CD14-positive monocyte (primary cell): ENCODE data around the gene SLC44A2. TPM values are rescaled to one million over a fixed set of nuclear protein-coding genes. Genes with fewer than 3 reads are reported as not detected.

ENCODE experiments used
- DNase-seq, 3 donors: peaks; one replicate each; pipeline ENCODE4 v3.0.0-alpha.2; 2011 to 2022
- H2AFZ ChIP-seq: 2 replicates; pipeline ENCODE4 v1.6.0; 2012; ENCODE audit warnings: mild to moderate bottlenecking, low read depth, low read length, inconsistent platforms; ENCODE audit not compliant: insufficient read depth, poor library complexity, severe bottlenecking
- H3K27ac ChIP-seq, 2 donors: 1 replicate in 1 of 2; 2 replicates in 1 of 2; pipeline ENCODE4 v1.5.1; 2012 to 2013; ENCODE audit warnings: low read length in 2 of 2, control low read depth in 1 of 2, inconsistent platforms in 1 of 2, low read depth in 1 of 2, mild to moderate bottlenecking in 1 of 2
- H3K27me3 ChIP-seq, 2 donors: one replicate each; pipeline versions ENCODE4 v1.6.0 to v1.6.1; 2011 to 2013; ENCODE audit warnings: low read length in 2 of 2; ENCODE audit not compliant: control insufficient read depth in 2 of 2, insufficient read depth in 2 of 2
- H3K36me3 ChIP-seq, 2 donors: replicated peaks in 1 of 2; 1 replicate in 1 of 2; 2 replicates in 1 of 2; pipeline versions ENCODE4 v1.5.1 to v1.6.1; 2012 to 2013; ENCODE audit warnings: low read length in 2 of 2, control low read depth in 1 of 2, inconsistent platforms in 1 of 2, mild to moderate bottlenecking in 1 of 2; ENCODE audit not compliant: insufficient read depth in 2 of 2, control insufficient read depth in 1 of 2
- H3K4me1 ChIP-seq, 2 donors: 1 replicate in 1 of 2; 2 replicates in 1 of 2; pipeline versions ENCODE4 v1.5.1 to v1.6.1; 2012 to 2013; ENCODE audit warnings: low read length in 2 of 2, control low read depth in 1 of 2, inconsistent platforms in 1 of 2, mild to moderate bottlenecking in 1 of 2, moderate library complexity in 1 of 2; ENCODE audit not compliant: insufficient read depth in 2 of 2, control insufficient read depth in 1 of 2
- H3K4me2 ChIP-seq: replicated peaks from 2 replicates; pipeline ENCODE3; 2012; ENCODE audit warnings: low read length, moderate library complexity, mild to moderate bottlenecking; ENCODE audit not compliant: poor library complexity, severe bottlenecking; ENCODE audit errors: extremely low read depth
- H3K4me3 ChIP-seq, 3 experiments: fragments of 200-600 bp in 1 of 3; sonication (generic) in 1 of 3; replicated peaks in 1 of 3; 1 replicate in 2 of 3; 2 replicates in 1 of 3; pipeline ENCODE4 v1.5.1; 2011 to 2013; ENCODE audit warnings: low read length in 3 of 3, mild to moderate bottlenecking in 3 of 3, control low read depth in 2 of 3, low read depth in 2 of 3, inconsistent platforms in 1 of 3, moderate library complexity in 1 of 3
- H3K79me2 ChIP-seq: 2 replicates; pipeline ENCODE4 v1.6.0; 2012; ENCODE audit warnings: mild to moderate bottlenecking, control low read depth, inconsistent platforms, low read length, moderate library complexity; ENCODE audit not compliant: insufficient read depth
- H3K9ac ChIP-seq: 2 replicates; pipeline ENCODE4 v1.6.0; 2017; ENCODE audit warnings: low read length, mild to moderate bottlenecking; ENCODE audit not compliant: insufficient read depth, poor library complexity, severe bottlenecking
- H3K9me3 ChIP-seq, 2 donors: replicated peaks in 1 of 2; 1 replicate in 1 of 2; 2 replicates in 1 of 2; pipeline versions ENCODE4 v1.5.1 to v1.6.1; 2012 to 2013; ENCODE audit warnings: low read length in 2 of 2, control low read depth in 1 of 2; ENCODE audit not compliant: control insufficient read depth in 1 of 2, insufficient read depth in 1 of 2
- H4K20me1 ChIP-seq: 2 replicates; pipeline ENCODE4 v1.6.0; 2012; ENCODE audit warnings: mild to moderate bottlenecking, low read length, control low read depth, moderate library complexity; ENCODE audit not compliant: insufficient read depth
- H3K27ac Mint-ChIP-seq, 7 donors: one replicate each; pipeline ENCODE4 v1.8.0; 2020; ENCODE audit warnings: mild to moderate bottlenecking in 7 of 7, mixed read lengths in 7 of 7, moderate library complexity in 6 of 7, inconsistent platforms in 2 of 7
- H3K27me3 Mint-ChIP-seq, 3 donors: one replicate each; pipeline ENCODE4 v1.8.0; 2021 to 2022; ENCODE audit warnings: low read depth in 3 of 3, mild to moderate bottlenecking in 3 of 3, mixed read lengths in 3 of 3, moderate library complexity in 3 of 3, inconsistent platforms in 1 of 3
- H3K36me3 Mint-ChIP-seq, 2 donors: one replicate each; pipeline ENCODE4 v1.8.0; 2020; ENCODE audit warnings: mixed read lengths in 2 of 2, inconsistent platforms in 1 of 2, mild to moderate bottlenecking in 1 of 2
- H3K4me1 Mint-ChIP-seq: one replicate; pipeline ENCODE4 v1.8.0; 2020; ENCODE audit warnings: mild to moderate bottlenecking, mixed read lengths
- H3K4me3 Mint-ChIP-seq, 2 donors: one replicate each; pipeline ENCODE4 v1.8.0; 2020; ENCODE audit warnings: mild to moderate bottlenecking in 2 of 2, mixed read lengths in 2 of 2, moderate library complexity in 1 of 2
- H3K9me3 Mint-ChIP-seq, 7 donors: one replicate each; pipeline ENCODE4 v1.8.0; 2020 to 2022; ENCODE audit warnings: mixed read lengths in 7 of 7, mild to moderate bottlenecking in 6 of 7, moderate library complexity in 6 of 7, inconsistent platforms in 2 of 7
- WGBS: methylation state at CpG from one replicate; pipeline ENCODE4 v1.1.5; 2013; ENCODE audit warnings: missing lambda C conversion rate; ENCODE audit not compliant: insufficient coverage; 5-methylcytosine and 5-hydroxymethylcytosine counted together
- intact Hi-C, 2 donors: fragments of 100-400 bp; cut with micrococcal nuclease; formaldehyde crosslinking; loops; one replicate each; pipeline versions ENCODE4 v1.15.0 to v1.15.1; 2023
- polyA plus RNA-seq, 3 donors: library from polyadenylated mRNA; depleted of rRNA in 1 of 3; unstranded in 2 of 3; stranded (reverse) in 1 of 3; fragments of 300-500 nt in 2 of 3; fragments of >200 nt in 1 of 3; fragmentation: Illumina TruSeq in 2 of 3; gene quantifications; 1 replicate in 2 of 3; 2 replicates in 1 of 3; pipeline ENCODE4 v1.2.3, GENCODE V29; 2012 to 2021
- TF ChIP-seq, protein P1 (sequence below): fragments of 200-600 bp; IDR thresholded peaks from one replicate; pipeline ENCODE4 v1.8.0; 2022; ENCODE audit warnings: antibody characterized with exemption, mild to moderate bottlenecking

Gene SLC44A2
- polyA plus RNA-seq, 3 donors, result 43.5 to 95.9 (median 69.4) TPM

DNA sequence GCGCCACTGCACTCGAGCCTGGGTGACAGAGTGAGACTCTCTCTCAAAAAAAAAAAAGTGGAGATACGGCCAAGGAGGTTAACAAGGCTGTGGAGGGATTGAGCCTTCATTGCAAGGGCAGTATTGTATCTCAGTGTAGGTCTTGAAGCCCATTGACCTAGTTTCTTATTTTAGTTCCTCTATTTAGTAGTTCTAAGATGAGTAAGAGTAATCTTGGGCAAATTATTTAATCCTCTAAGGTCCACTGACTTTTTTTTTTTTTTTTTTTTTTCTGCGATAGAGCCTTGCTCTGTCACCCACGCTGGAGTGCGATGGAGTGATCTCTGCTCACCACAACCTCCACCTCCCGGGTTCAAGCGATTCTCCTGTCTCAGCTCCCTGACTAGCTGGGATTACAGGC, 14.5 kb downstream of the SLC44A2 start:
- Histone ChIP-seq H2AFZ (no peak overlapping the region), H3K9ac (no peak overlapping the region), H4K20me1 (peaks cover 52% of the 10 kb centered on the region), H3K36me3 (peaks cover 42 to 56% of the 10 kb centered on the region in 2 donors), H3K27ac (peak overlapping the region in 1 of 2 donors; percentile 58), H3K79me2 (no peaks in the 10 kb centered on the region), H3K27me3 (peaks cover 0 to 11% of the 10 kb centered on the region in 2 donors), H3K4me3 (peak overlapping the region in 1 of 3 experiments; percentile 27), H3K9me3 (no peaks in the 10 kb centered on the region), H3K4me1 (peaks cover 28 to 61% of the 10 kb centered on the region in 2 donors), H3K4me2 (peak overlapping the region; percentile 17)
- intact Hi-C loops, result loop anchor here in 1 of 2 donors (5.0 kb wide), 1 partner anchor 38 kb away; no protein-coding TSS in a partner anchor
- TF ChIP-seq, protein P1, sequence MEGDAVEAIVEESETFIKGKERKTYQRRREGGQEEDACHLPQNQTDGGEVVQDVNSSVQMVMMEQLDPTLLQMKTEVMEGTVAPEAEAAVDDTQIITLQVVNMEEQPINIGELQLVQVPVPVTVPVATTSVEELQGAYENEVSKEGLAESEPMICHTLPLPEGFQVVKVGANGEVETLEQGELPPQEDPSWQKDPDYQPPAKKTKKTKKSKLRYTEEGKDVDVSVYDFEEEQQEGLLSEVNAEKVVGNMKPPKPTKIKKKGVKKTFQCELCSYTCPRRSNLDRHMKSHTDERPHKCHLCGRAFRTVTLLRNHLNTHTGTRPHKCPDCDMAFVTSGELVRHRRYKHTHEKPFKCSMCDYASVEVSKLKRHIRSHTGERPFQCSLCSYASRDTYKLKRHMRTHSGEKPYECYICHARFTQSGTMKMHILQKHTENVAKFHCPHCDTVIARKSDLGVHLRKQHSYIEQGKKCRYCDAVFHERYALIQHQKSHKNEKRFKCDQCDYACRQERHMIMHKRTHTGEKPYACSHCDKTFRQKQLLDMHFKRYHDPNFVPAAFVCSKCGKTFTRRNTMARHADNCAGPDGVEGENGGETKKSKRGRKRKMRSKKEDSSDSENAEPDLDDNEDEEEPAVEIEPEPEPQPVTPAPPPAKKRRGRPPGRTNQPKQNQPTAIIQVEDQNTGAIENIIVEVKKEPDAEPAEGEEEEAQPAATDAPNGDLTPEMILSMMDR, result no peak
- 87% methylated on average over 2 of the region's 8 CpGs for WGBS
- H3K27ac Mint-ChIP-seq, result peak overlapping the region in 4 of 7 donors; percentile 89 to 91 (median 90)
- H3K4me3 Mint-ChIP-seq, result peak overlapping the region in 1 of 2 donors; percentile 57
- DNase-seq, result peak in 2 of 3 donors; percentile 64 to 89
- peaks cover 16 to 25% (median 22%) of the 10 kb centered on the region in 3 donors for H3K27me3 Mint-ChIP-seq
- H3K9me3 Mint-ChIP-seq, result peaks cover 0 to 5% (median 0%) of the 10 kb centered on the region in 7 donors
- peaks cover 69 to 86% of the 10 kb centered on the region in 2 donors for H3K36me3 Mint-ChIP-seq
- peaks cover 64% of the 10 kb centered on the region for H3K4me1 Mint-ChIP-seq

DNA sequence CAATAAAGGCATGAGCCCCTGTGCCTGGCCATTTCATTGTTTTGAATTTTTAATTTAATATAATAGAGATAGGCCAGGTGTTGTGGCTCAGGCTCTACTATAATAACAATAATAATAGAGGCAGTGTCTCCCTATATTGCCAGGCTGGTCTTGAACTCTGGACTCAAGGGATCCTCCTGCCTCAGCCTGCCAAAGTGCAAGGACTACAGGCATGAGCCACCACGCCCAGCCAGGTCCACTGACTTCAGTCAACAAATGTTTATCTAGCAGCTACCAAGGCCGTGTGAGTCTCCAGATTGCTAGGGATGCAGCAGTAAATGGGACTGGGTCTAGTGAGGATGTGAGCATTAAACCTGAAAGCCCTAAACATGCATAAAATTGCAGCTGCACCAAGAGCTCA, 15.0 kb downstream of the SLC44A2 start:
- Mint-ChIP-seq H3K36me3 (peaks cover 63 to 81% of the 10 kb centered on the region in 2 donors), H3K4me1 (peaks cover 59% of the 10 kb centered on the region)

More for the DNA sequence above, 15.0 kb downstream of the SLC44A2 start:
- Histone ChIP-seq H3K4me3 (no peak overlapping the region), H2AFZ (no peak overlapping the region), H4K20me1 (peaks cover 47% of the 10 kb centered on the region), H3K36me3 (peaks cover 39 to 52% of the 10 kb centered on the region in 2 donors), H3K9ac (no peak overlapping the region), H3K9me3 (no peaks in the 10 kb centered on the region), H3K79me2 (no peaks in the 10 kb centered on the region), H3K4me1 (peaks cover 23 to 56% of the 10 kb centered on the region in 2 donors), H3K27me3 (peaks cover 0 to 11% of the 10 kb centered on the region in 2 donors), H3K27ac (no peak overlapping the region), H3K4me2 (no peak overlapping the region)
- Mint-ChIP-seq H3K4me3 (no peak overlapping the region), H3K27ac (peak overlapping the region in 1 of 7 donors; percentile 10), H3K9me3 (peaks cover 0 to 5% (median 0%) of the 10 kb centered on the region in 7 donors), H3K27me3 (peaks cover 16 to 25% (median 22%) of the 10 kb centered on the region in 3 donors)
- TF ChIP-seq, protein P1, result no peak
- WGBS, result no CpG with 5 or more reads among the region's 2 CpGs
- intact Hi-C loops, result no loop called here
- no peak for DNase-seq
